GM12878 (cell line): Measurements from ENCODE around the gene DAGLA.

Source experiments
- SREBF1 ChIP-seq: IDR thresholded peaks from 2 replicates; pipeline ENCODE4 v1.6.1; 2012; ENCODE audit warnings: mild to moderate bottlenecking, low read length
- TF ChIP-seq, protein P1 (sequence below), 3 experiments: IDR thresholded peaks in 2 of 3; conservative IDR thresholded peaks in 1 of 3; 2 replicates each; pipeline ENCODE4 v1.5.1; 2011; ENCODE audit warnings: low read depth in 3 of 3, low read length in 3 of 3, mild to moderate bottlenecking in 3 of 3, control low read depth in 2 of 3, moderate library complexity in 2 of 3, inconsistent platforms in 1 of 3, mixed read lengths in 1 of 3; ENCODE audit not compliant: control insufficient read depth in 2 of 3, insufficient read depth in 1 of 3; ENCODE audit errors: extremely low read depth in 1 of 3
- TF ChIP-seq, protein P2 (sequence below): IDR thresholded peaks from 2 replicates; pipeline ENCODE4 v1.6.1; 2012; ENCODE audit warnings: mild to moderate bottlenecking, low read depth, low read length
- TF ChIP-seq, protein P3 (sequence below): IDR thresholded peaks from 2 replicates; pipeline ENCODE4 v1.6.1; 2012; ENCODE audit warnings: low read depth, low read length, improper control_type of control experiment

DNA sequence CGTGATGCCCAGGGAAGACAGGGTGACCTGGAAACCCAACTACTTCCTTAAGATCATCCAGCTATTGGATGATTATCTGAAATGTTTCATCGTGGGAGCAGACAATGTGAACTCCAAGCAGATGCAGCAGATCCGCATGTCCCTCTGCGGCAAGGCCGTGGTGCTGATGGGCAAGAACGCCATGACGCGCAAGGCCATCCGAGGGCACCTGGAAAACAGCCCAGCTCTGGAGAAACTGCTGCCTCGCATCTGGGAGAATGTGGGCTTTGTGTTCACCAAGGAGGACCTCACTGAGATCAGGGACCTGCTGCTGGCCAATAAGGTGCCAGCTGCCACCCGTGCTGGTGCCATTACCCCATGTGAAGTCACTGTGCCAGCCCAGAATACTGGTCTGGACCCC, 43.5 kb upstream of the DAGLA start:
- TF ChIP-seq, protein P1, sequence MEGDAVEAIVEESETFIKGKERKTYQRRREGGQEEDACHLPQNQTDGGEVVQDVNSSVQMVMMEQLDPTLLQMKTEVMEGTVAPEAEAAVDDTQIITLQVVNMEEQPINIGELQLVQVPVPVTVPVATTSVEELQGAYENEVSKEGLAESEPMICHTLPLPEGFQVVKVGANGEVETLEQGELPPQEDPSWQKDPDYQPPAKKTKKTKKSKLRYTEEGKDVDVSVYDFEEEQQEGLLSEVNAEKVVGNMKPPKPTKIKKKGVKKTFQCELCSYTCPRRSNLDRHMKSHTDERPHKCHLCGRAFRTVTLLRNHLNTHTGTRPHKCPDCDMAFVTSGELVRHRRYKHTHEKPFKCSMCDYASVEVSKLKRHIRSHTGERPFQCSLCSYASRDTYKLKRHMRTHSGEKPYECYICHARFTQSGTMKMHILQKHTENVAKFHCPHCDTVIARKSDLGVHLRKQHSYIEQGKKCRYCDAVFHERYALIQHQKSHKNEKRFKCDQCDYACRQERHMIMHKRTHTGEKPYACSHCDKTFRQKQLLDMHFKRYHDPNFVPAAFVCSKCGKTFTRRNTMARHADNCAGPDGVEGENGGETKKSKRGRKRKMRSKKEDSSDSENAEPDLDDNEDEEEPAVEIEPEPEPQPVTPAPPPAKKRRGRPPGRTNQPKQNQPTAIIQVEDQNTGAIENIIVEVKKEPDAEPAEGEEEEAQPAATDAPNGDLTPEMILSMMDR (IDR thresholded peaks at IDR 0.05 in 2 of 3, conservative IDR thresholded peaks at IDR 0.05 in 1 of 3; ENCODE audit: control insufficient read depth in 2 of 3, extremely low read depth in 1 of 3, insufficient read depth in 1 of 3, low read depth in 3 of 3, low read length in 3 of 3), result no peak
- TF ChIP-seq, protein P2, sequence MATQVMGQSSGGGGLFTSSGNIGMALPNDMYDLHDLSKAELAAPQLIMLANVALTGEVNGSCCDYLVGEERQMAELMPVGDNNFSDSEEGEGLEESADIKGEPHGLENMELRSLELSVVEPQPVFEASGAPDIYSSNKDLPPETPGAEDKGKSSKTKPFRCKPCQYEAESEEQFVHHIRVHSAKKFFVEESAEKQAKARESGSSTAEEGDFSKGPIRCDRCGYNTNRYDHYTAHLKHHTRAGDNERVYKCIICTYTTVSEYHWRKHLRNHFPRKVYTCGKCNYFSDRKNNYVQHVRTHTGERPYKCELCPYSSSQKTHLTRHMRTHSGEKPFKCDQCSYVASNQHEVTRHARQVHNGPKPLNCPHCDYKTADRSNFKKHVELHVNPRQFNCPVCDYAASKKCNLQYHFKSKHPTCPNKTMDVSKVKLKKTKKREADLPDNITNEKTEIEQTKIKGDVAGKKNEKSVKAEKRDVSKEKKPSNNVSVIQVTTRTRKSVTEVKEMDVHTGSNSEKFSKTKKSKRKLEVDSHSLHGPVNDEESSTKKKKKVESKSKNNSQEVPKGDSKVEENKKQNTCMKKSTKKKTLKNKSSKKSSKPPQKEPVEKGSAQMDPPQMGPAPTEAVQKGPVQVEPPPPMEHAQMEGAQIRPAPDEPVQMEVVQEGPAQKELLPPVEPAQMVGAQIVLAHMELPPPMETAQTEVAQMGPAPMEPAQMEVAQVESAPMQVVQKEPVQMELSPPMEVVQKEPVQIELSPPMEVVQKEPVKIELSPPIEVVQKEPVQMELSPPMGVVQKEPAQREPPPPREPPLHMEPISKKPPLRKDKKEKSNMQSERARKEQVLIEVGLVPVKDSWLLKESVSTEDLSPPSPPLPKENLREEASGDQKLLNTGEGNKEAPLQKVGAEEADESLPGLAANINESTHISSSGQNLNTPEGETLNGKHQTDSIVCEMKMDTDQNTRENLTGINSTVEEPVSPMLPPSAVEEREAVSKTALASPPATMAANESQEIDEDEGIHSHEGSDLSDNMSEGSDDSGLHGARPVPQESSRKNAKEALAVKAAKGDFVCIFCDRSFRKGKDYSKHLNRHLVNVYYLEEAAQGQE, result no peak
- TF ChIP-seq, protein P3, sequence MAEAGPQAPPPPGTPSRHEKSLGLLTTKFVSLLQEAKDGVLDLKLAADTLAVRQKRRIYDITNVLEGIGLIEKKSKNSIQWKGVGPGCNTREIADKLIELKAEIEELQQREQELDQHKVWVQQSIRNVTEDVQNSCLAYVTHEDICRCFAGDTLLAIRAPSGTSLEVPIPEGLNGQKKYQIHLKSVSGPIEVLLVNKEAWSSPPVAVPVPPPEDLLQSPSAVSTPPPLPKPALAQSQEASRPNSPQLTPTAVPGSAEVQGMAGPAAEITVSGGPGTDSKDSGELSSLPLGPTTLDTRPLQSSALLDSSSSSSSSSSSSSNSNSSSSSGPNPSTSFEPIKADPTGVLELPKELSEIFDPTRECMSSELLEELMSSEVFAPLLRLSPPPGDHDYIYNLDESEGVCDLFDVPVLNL, result no peak
- no peak for TF ChIP-seq SREBF1
